ENCODE data around the gene MANEAL. TPM values are rescaled to one million over a fixed set of nuclear protein-coding genes. Genes with fewer than 3 reads are reported as not detected.

Gene MANEAL
- total and polyA plus RNA-seq, 3 donors from 2014 or later = 6.9 to 11.0 (median 7.9) TPM

DNA sequence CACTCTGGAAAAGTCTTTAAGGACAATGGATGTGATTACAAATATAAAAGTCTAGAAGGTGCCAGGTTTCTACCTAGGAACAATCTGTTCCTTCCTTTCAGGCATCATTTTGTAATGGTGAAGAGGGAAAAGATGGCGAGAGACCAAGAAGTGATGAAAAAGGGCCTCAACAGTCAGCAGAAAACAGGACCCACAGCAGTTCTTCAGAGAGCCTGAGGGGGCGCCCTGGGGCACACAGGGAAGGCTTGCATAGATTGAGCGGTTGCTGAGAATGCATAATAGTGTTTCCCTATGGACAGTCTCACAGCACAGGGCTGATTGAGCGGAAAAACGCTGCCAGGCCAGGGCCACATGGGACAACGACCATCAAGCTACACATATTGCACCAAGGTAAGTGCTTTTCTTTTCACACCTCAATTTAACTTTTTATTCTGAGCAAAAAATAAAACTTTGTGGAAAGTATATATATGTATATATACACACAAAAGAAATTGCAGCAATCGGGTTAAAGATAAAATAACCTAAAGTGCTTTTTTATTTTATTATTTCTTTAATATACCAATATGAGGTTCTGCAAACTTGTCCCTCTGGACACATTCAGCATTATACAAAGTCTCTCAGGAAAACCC, 17.5 kb downstream of the MANEAL start:
- WGBS, 2 donors = 33 to 43% methylated on average over 7 of the region's 7 CpGs
- Histone ChIP-seq H3K4me3 (no peak overlapping the region), H3K36me3 (ENCODE audit: low read depth, missing control alignments) (no peaks in the 10 kb centered on the region), H3K27me3 (no peaks in the 10 kb centered on the region), H3K4me1 (peaks cover 32% of the 10 kb centered on the region), H3K27ac (no peak overlapping the region), H3K9me3 (no peaks in the 10 kb centered on the region)
- TF ChIP-seq POLR2A (IDR thresholded peaks at IDR 0.05) = no peak
- TF ChIP-seq, protein P1, sequence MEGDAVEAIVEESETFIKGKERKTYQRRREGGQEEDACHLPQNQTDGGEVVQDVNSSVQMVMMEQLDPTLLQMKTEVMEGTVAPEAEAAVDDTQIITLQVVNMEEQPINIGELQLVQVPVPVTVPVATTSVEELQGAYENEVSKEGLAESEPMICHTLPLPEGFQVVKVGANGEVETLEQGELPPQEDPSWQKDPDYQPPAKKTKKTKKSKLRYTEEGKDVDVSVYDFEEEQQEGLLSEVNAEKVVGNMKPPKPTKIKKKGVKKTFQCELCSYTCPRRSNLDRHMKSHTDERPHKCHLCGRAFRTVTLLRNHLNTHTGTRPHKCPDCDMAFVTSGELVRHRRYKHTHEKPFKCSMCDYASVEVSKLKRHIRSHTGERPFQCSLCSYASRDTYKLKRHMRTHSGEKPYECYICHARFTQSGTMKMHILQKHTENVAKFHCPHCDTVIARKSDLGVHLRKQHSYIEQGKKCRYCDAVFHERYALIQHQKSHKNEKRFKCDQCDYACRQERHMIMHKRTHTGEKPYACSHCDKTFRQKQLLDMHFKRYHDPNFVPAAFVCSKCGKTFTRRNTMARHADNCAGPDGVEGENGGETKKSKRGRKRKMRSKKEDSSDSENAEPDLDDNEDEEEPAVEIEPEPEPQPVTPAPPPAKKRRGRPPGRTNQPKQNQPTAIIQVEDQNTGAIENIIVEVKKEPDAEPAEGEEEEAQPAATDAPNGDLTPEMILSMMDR (IDR thresholded peaks at IDR 0.05) = peak; percentile 41 to 73 (median 48)
- intact Hi-C loops (cut with DNase I; ENCODE audit: low total_unique reads) = no loop called here
- DNase-seq = peak; percentile 78

DNA sequence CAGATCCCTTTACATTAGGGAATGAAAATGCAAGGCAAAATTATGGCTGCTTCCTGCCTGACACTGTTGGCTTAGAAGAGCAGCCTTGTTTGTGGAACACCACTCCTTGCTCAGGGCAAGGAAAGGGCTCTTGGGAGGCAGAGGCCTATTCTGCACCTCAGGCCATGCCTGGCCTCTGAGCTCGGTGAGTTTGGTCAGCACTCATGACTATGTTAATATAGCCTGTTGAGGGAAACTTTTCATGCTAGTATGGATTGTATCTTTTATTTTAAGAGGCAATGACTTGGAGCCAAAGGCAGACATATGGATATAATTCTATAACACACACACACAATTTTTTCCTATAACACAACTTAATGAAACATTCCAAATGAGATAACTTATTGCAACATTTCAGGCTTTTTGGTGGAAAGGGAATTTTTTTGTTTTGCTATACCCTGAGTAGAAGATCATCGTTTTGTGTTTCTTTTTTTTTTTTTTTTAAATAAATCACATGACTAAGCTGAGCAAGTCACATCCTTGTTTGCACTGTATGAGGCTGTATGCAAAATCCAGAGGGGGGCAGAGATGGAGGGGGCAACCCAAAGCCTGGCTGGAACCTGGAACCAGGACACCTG, 20.0 kb downstream of the MANEAL start:
- Histone ChIP-seq H3K9me3 (no peaks in the 10 kb centered on the region), H3K4me1 (peaks cover 27% of the 10 kb centered on the region), H3K36me3 (ENCODE audit: low read depth, missing control alignments) (no peaks in the 10 kb centered on the region), H3K4me3 (no peak overlapping the region), H3K27ac (no peak overlapping the region), H3K27me3 (no peaks in the 10 kb centered on the region)
- intact Hi-C loops (cut with DNase I; ENCODE audit: low total_unique reads) = no loop called here
- no peak for DNase-seq
- TF ChIP-seq POLR2A (IDR thresholded peaks at IDR 0.05) = no peak
- TF ChIP-seq, protein P1 (IDR thresholded peaks at IDR 0.05) = no peak
- 72 to 83% methylated on average over 2 of the region's 2 CpGs for WGBS, 2 donors

DNA sequence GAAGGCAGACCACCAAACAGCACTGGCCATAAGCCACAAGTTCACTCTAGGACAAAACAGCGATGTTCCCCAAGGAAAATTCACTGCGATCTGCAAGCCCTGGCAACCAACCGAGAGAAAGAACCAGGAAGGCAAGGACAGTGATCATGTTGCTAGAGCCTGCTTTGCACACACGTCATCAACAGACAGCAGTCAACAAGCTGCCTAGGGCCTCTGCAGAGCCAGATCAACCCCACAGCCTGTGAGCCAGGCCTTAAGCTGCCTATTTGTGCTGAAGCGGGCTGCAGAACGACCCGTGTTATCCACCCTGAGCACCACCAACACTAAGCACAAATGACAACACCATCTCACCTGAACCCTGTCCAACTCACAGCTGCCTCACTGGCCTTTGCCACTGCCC, 20.6 kb downstream of the MANEAL start:
- DNase-seq = no peak
- H3K9me3 ChIP-seq = no peaks in the 10 kb centered on the region
- no peak overlapping the region for H3K27ac ChIP-seq
- intact Hi-C loops (cut with DNase I; ENCODE audit: low total_unique reads) = no loop called here
- no peak for TF ChIP-seq POLR2A (IDR thresholded peaks at IDR 0.05)
- TF ChIP-seq, protein P1 (IDR thresholded peaks at IDR 0.05) = no peak
- H3K4me1 ChIP-seq = peaks cover 23% of the 10 kb centered on the region
- no peak overlapping the region for H3K4me3 ChIP-seq
- no peaks in the 10 kb centered on the region for H3K36me3 ChIP-seq (ENCODE audit: low read depth, missing control alignments)
- WGBS, 2 donors = 81 to 84% methylated on average over 4 to 7 of the region's 7 CpGs
- no peaks in the 10 kb centered on the region for H3K27me3 ChIP-seq

DNA sequence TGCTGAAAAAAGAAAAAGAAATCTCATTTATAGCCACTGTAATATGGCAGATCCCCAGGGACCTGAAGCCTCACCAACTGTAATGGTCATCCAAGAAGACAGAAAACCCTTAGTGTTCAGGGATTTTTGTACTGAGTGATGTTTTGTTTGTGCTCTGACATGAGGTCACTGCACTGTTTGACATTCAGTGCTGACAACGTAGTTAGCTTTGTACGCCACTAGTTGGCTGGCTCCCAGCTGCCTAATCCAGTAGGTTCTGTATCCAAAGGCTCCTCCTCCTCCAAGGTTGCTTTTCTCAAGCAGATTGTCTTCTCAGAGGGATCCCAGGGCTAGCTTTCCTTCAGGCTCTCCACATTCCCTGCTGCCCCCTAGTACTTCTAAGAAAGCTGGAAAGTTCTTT, 23.8 kb downstream of the MANEAL start:
- Histone ChIP-seq H3K27me3 (no peaks in the 10 kb centered on the region), H3K4me1 (peaks cover 5% of the 10 kb centered on the region), H3K27ac (peak overlapping the region in 1 of 2 donors; percentile 13), H3K4me3 (no peak overlapping the region), H3K9me3 (no peaks in the 10 kb centered on the region), H3K36me3 (ENCODE audit: low read depth, missing control alignments) (no peaks in the 10 kb centered on the region)
- intact Hi-C loops (cut with DNase I; ENCODE audit: low total_unique reads) = no loop called here
- DNase-seq = peak; percentile 65
- TF ChIP-seq, protein P1 (IDR thresholded peaks at IDR 0.05) = no peak
- TF ChIP-seq POLR2A (IDR thresholded peaks at IDR 0.05) = no peak
- WGBS, 2 donors = 26 to 69% methylated on average over 2 of the region's 2 CpGs

DNA sequence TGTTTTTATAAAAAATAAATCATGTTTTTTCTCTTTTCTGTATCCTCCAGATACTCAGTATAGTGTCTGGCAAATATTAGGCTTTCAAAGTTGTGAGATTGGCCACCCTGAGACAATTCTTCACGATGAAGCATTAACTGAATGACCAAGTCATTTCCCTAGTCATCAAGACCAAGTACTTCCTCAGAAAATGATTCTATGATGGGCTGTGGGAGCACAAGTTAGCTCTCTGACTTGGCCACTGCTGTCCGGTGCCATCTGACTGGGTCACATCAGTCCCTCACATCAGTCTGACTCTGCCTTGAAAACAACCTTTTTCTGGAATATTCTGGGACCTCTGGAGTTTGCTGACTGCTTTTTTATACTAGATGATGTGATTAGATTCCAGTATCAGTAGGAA, 27.8 kb downstream of the MANEAL start:
- no peaks in the 10 kb centered on the region for H3K27me3 ChIP-seq
- no peaks in the 10 kb centered on the region for H3K36me3 ChIP-seq (ENCODE audit: low read depth, missing control alignments)
- whole genome bisulfite sequencing, 2 donors = 92 to 93% methylated on average over 2 of the region's 2 CpGs
- no peak overlapping the region for H3K4me3 ChIP-seq
- TF ChIP-seq POLR2A (IDR thresholded peaks at IDR 0.05) = no peak
- TF ChIP-seq, protein P1 (IDR thresholded peaks at IDR 0.05) = no peak
- peaks cover 5% of the 10 kb centered on the region for H3K4me1 ChIP-seq
- H3K9me3 ChIP-seq = no peaks in the 10 kb centered on the region
- DNase-seq = no peak
- intact Hi-C loops (cut with DNase I; ENCODE audit: low total_unique reads) = no loop called here
- no peak overlapping the region for H3K27ac ChIP-seq

Measured in testis (tissue), 3 donors.